ENCODE data around the gene ZNF735.

DNA sequence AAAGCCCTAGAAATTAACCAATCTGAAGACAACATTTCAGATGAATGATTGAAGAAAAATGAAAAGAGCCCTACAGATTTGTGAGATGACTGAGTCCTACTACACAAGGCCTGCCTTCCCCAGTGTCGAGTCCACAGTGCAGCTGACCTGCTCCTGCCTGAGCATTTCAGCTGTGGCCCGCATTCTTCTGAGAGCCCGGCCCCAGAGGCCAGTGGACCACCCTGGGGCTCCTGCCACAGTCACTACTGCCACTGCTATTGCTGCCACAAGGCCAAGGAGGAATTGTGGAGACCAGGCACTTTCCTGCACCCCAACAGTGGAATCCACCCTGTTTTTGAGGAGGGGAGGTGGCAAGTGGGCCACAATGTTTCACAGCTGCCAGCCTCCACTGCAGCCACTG lies 19.6 kb upstream of the ZNF735 start:
- TF ChIP-seq, protein P1, sequence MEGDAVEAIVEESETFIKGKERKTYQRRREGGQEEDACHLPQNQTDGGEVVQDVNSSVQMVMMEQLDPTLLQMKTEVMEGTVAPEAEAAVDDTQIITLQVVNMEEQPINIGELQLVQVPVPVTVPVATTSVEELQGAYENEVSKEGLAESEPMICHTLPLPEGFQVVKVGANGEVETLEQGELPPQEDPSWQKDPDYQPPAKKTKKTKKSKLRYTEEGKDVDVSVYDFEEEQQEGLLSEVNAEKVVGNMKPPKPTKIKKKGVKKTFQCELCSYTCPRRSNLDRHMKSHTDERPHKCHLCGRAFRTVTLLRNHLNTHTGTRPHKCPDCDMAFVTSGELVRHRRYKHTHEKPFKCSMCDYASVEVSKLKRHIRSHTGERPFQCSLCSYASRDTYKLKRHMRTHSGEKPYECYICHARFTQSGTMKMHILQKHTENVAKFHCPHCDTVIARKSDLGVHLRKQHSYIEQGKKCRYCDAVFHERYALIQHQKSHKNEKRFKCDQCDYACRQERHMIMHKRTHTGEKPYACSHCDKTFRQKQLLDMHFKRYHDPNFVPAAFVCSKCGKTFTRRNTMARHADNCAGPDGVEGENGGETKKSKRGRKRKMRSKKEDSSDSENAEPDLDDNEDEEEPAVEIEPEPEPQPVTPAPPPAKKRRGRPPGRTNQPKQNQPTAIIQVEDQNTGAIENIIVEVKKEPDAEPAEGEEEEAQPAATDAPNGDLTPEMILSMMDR (IDR thresholded peaks at IDR 0.05): no peak
- no peak for TF ChIP-seq POLR2A (IDR thresholded peaks at IDR 0.05)

Measured in gastroesophageal sphincter (tissue), 3 donors.